Osteoblast (primary cell): Measurements from ENCODE around the gene DIAPH2. TPM values are rescaled to one million over a fixed set of nuclear protein-coding genes. Genes with fewer than 3 reads are reported as not detected.

ENCODE experiments used
- DNase-seq: peaks from one replicate; pipeline ENCODE4 v3.0.0; 2011; ENCODE audit warnings: low spot score, mixed read lengths; ENCODE audit not compliant: insufficient read length; ENCODE audit errors: missing footprints
- H2AFZ ChIP-seq: 2 replicates; pipeline ENCODE4 v1.6.0; 2011; ENCODE audit warnings: mild to moderate bottlenecking, low read length
- H3K27ac ChIP-seq: 2 replicates; pipeline ENCODE4 v1.5.1; 2011; ENCODE audit warnings: mild to moderate bottlenecking, low read depth, low read length, moderate library complexity
- H3K27me3 ChIP-seq: 2 replicates; pipeline ENCODE4 v1.6.0; 2012; ENCODE audit warnings: mild to moderate bottlenecking, control low read depth, inconsistent platforms, low read length, moderate library complexity; ENCODE audit not compliant: insufficient read depth
- H3K36me3 ChIP-seq: 2 replicates; pipeline ENCODE4 v1.5.1; 2011; ENCODE audit warnings: mild to moderate bottlenecking, low read length, control low read depth, moderate library complexity; ENCODE audit not compliant: insufficient read depth
- H3K4me1 ChIP-seq: 2 replicates; pipeline ENCODE4 v1.5.1; 2011; ENCODE audit warnings: mild to moderate bottlenecking, low read length, control low read depth, moderate library complexity; ENCODE audit not compliant: insufficient read depth
- H3K4me2 ChIP-seq: 2 replicates; pipeline ENCODE4 v1.6.0; 2011; ENCODE audit warnings: mild to moderate bottlenecking, low read length; ENCODE audit not compliant: insufficient read depth
- H3K4me3 ChIP-seq: fragments of 200-600 bp; sonication (generic); 3 replicates; pipeline ENCODE4 v1.5.1; 2012; ENCODE audit warnings: mild to moderate bottlenecking, low read length, inconsistent platforms; ENCODE audit not compliant: insufficient read depth
- H3K79me2 ChIP-seq: 2 replicates; pipeline ENCODE4 v1.6.0; 2012; ENCODE audit warnings: mild to moderate bottlenecking, low read length, control low read depth, inconsistent platforms; ENCODE audit not compliant: insufficient read depth
- H3K9me3 ChIP-seq: 2 replicates; pipeline ENCODE4 v1.5.1; 2011; ENCODE audit warnings: low read depth, low read length, control low read depth
- H4K20me1 ChIP-seq: 2 replicates; pipeline ENCODE4 v1.6.0; 2012; ENCODE audit warnings: mild to moderate bottlenecking, low read length, control low read depth; ENCODE audit not compliant: insufficient read depth
- total RNA-seq: library from RNA; depleted of rRNA; stranded (reverse); fragments of >200 nt; gene quantifications from 2 replicates; pipeline ENCODE4 v1.2.3, GENCODE V29; 2012
- TF ChIP-seq, protein P1 (sequence below): IDR thresholded peaks from 2 replicates; pipeline ENCODE4 v1.5.1; 2011; ENCODE audit warnings: mild to moderate bottlenecking, low read depth, low read length, moderate library complexity; ENCODE audit errors: extremely low read depth

The DIAPH2 gene
- total RNA-seq, 1 donor: 21.0 TPM

DNA sequence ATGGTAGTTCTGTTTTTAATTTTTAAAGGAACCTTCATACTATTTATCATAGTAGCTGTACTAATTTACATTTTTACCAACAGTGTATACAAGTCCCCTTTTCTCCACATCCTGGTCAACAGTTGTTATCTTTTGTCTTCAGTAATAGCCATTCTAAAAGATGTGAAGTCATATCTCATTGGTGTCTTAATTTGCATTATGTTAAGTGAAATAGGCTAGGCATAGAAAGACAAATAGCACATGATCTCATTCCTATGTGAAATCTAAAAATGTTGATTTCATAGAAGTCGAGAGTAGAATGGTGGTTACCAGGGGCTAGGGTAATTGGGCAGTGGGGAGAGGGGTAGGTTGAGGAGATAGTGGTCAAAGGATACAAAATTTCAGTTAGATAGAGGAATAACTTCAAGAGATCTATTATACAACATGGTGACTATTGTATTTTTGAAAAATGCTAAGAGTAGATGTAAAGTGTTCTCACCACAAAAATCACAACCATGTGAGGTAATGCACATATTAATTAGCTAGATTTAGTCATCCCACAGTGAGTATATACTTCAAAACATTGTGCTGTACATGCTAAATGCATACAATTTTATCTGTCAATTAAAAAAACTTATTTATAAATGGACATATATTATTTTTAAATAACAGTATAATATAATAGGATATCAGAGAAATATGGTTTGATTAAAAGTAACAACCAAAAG lies 58.9 kb downstream of the DIAPH2 start:
- H3K27ac ChIP-seq: no peak overlapping the region
- peaks cover 3% of the 10 kb centered on the region for H3K27me3 ChIP-seq
- no peak overlapping the region for H3K4me2 ChIP-seq
- H2AFZ ChIP-seq: no peak overlapping the region
- no peaks in the 10 kb centered on the region for H3K4me1 ChIP-seq
- no peaks in the 10 kb centered on the region for H4K20me1 ChIP-seq
- H3K79me2 ChIP-seq: no peaks in the 10 kb centered on the region
- no peaks in the 10 kb centered on the region for H3K36me3 ChIP-seq
- no peak for DNase-seq
- no peak overlapping the region for H3K4me3 ChIP-seq
- TF ChIP-seq, protein P1, sequence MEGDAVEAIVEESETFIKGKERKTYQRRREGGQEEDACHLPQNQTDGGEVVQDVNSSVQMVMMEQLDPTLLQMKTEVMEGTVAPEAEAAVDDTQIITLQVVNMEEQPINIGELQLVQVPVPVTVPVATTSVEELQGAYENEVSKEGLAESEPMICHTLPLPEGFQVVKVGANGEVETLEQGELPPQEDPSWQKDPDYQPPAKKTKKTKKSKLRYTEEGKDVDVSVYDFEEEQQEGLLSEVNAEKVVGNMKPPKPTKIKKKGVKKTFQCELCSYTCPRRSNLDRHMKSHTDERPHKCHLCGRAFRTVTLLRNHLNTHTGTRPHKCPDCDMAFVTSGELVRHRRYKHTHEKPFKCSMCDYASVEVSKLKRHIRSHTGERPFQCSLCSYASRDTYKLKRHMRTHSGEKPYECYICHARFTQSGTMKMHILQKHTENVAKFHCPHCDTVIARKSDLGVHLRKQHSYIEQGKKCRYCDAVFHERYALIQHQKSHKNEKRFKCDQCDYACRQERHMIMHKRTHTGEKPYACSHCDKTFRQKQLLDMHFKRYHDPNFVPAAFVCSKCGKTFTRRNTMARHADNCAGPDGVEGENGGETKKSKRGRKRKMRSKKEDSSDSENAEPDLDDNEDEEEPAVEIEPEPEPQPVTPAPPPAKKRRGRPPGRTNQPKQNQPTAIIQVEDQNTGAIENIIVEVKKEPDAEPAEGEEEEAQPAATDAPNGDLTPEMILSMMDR: no peak
- H3K9me3 ChIP-seq: no peaks in the 10 kb centered on the region

DNA sequence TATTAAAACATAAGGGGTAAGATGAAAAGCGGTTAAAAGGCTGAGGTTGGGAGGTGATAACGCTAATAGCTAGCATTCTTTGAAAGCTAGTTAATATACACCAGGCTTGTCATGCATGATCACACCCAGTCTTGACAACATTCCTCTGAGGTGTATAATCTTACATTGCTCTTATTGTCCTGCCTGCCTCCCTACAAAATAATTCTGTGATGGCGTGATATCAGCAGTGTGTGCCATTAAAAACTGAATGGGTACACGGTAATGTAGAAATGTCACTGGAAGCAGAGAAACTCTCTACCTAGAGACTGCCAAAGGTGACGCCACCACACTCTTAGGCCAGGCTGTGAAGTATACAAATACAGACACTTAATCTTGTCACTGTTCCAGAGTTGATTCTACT lies 68.1 kb downstream of the DIAPH2 start:
- H4K20me1 ChIP-seq: no peaks in the 10 kb centered on the region
- no peaks in the 10 kb centered on the region for H3K36me3 ChIP-seq
- peak; percentile 5 for DNase-seq
- no peaks in the 10 kb centered on the region for H3K9me3 ChIP-seq
- TF ChIP-seq, protein P1: no peak
- H2AFZ ChIP-seq: no peak overlapping the region
- H3K27me3 ChIP-seq: no peaks in the 10 kb centered on the region
- no peak overlapping the region for H3K4me2 ChIP-seq
- H3K79me2 ChIP-seq: no peaks in the 10 kb centered on the region
- H3K27ac ChIP-seq: no peak overlapping the region
- H3K4me3 ChIP-seq: no peak overlapping the region
- H3K4me1 ChIP-seq: no peaks in the 10 kb centered on the region

DNA sequence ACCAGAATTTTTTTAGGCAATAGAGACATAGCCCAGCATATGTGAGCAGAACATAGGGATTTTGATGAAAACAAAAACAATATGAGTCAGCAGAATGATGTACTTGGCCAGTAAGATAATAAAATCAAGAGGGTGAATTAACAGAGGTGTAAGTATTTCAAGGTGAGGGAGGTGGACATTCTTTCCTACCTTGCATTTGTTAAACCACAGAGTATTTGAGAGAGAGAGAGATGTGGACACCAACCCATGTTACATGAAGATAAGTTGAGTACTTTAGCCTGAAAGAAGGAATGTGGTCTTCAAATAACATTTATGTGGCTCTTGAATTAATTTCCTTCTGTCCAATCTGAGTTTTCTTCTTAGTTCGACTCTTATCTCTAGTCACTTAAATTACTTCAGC lies 68.6 kb downstream of the DIAPH2 start:
- H3K27ac ChIP-seq: no peak overlapping the region
- H3K9me3 ChIP-seq: no peaks in the 10 kb centered on the region
- TF ChIP-seq, protein P1: no peak
- no peaks in the 10 kb centered on the region for H4K20me1 ChIP-seq
- no peak for DNase-seq
- no peaks in the 10 kb centered on the region for H3K36me3 ChIP-seq
- H3K4me1 ChIP-seq: no peaks in the 10 kb centered on the region
- no peak overlapping the region for H2AFZ ChIP-seq
- no peak overlapping the region for H3K4me2 ChIP-seq
- H3K4me3 ChIP-seq: no peak overlapping the region
- H3K79me2 ChIP-seq: no peaks in the 10 kb centered on the region
- no peaks in the 10 kb centered on the region for H3K27me3 ChIP-seq

DNA sequence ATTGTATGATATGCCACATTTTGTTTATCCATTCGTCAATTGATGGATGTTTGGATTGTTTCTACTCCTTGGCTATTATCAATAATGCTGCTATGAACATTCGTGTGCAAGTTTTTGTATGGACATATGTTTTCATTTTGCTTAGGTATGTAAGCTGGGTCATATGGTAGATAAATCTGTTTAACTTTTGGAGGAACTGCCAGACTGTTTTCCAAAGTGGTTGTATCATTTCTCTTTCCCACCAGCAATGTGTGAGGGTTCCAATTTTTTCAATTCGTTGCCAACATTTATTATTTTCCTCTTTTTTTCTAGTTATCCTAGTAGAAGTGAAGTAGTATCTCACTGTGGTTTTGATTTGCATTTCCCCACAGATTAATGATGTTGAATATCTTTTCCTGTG lies 71.8 kb downstream of the DIAPH2 start:
- Histone ChIP-seq H4K20me1 (no peaks in the 10 kb centered on the region), H3K27ac (no peak overlapping the region), H3K4me3 (no peak overlapping the region), H3K36me3 (no peaks in the 10 kb centered on the region), H3K4me1 (no peaks in the 10 kb centered on the region), H3K27me3 (no peaks in the 10 kb centered on the region), H2AFZ (no peak overlapping the region), H3K79me2 (no peaks in the 10 kb centered on the region), H3K4me2 (no peak overlapping the region), H3K9me3 (no peaks in the 10 kb centered on the region)
- no peak for DNase-seq
- TF ChIP-seq, protein P1: no peak
